Measurements from ENCODE around the gene KRT16.
"Not testable (repeated sequence)": the region's sequence is repeated elsewhere in the genome, so short reads cannot be mapped to it uniquely, and the experiment has no call there.

GRCh38 chr17:41621435-41621817 is 8.9 kb upstream of the KRT16 start:
- not testable (repeated sequence) for TF ChIP-seq CTCF, POLR2A (IDR thresholded peaks at IDR 0.05)
